HG02885 (cell line): Measurements from ENCODE around the gene GPR31.
"Not testable (repeated sequence)": the region's sequence is repeated elsewhere in the genome, so short reads cannot be mapped to it uniquely, and the experiment has no call there.

ENCODE experiments used
- ATAC-seq: cut with Tn5 transposase; IDR thresholded peaks from one replicate; pipeline ENCODE4 v1.9.1; 2021; ENCODE audit warnings: mild to moderate bottlenecking; ENCODE audit not compliant: unreplicated experiment, poor library complexity

The GPR31 gene, protein sequence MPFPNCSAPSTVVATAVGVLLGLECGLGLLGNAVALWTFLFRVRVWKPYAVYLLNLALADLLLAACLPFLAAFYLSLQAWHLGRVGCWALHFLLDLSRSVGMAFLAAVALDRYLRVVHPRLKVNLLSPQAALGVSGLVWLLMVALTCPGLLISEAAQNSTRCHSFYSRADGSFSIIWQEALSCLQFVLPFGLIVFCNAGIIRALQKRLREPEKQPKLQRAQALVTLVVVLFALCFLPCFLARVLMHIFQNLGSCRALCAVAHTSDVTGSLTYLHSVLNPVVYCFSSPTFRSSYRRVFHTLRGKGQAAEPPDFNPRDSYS

GRCh38 chr6:167157863-167158262 lies at the start of gene GPR31:
TSS of gene GPR31 (minus strand) at chr6:167157980. CDS start at chr6:167157831, 149 bp downstream.
- no peak for ATAC-seq

- ATAC-seq = no peak
Measured at GRCh38 chr6:167207527-167207926, 49.7 kb upstream of the GPR31 start.

GRCh38 chr6:167205316-167205715 lies 47.5 kb upstream of the GPR31 start:
- ATAC-seq = not testable (repeated sequence)

DNA sequence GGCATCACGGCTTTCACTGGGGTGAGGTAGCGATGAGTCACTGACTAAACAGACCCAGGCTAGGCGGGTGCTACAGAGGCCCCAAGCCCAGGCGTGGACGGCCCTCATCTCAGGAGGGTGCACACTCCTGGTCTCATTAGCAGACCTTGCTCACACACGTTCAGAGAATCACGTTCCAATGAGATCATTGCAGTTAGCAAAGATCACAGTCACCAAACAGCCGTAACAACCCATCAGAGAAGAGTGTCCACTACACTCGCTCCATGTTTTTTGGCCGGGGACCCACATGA lies 46.2 kb upstream of the GPR31 start:
- not testable (repeated sequence) for ATAC-seq

- not testable (repeated sequence) for ATAC-seq
Measured at GRCh38 chr6:167203261-167204058, 45.7 kb upstream of the GPR31 start.

GRCh38 chr6:167202613-167203012 lies 44.8 kb upstream of the GPR31 start:
- not testable (repeated sequence) for ATAC-seq

GRCh38 chr6:167200806-167201205 lies 43.0 kb upstream of the GPR31 start:
- ATAC-seq = no peak

- ATAC-seq = not testable (repeated sequence)
Measured at GRCh38 chr6:167195941-167196610, 38.3 kb upstream of the GPR31 start.

DNA sequence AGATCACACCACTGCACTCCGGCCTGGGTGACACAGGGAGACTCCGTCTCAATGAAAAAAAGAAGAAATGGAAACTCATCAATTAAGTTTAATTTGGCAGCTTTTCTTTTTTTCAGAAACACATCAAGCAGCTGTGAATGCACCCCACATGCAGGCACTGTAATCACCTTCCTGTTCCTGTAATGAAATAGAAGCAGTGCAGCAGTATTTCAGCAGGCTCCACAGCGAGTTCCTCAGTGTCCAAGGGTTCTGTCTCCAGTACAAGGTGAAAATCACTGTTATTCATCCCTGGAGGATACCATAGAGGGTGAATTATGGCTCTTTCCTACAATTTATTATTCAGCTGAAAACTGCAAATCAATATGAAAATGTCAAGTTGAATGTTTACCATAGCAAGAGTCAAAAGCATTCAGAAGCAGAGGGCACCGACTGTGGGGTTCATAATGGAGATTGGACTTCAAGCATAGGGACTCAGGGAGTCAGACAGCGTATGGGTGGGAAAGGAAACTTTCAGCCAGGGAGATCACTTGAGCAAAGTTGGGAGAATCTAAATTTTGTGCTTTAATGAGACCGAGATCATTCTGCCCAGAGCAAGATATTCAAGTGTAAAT lies 35.8 kb upstream of the GPR31 start:
- ATAC-seq = not testable (repeated sequence)

GRCh38 chr6:167191043-167191583 lies 33.3 kb upstream of the GPR31 start:
- not testable (repeated sequence) for ATAC-seq

GRCh38 chr6:167187275-167187674 lies 29.5 kb upstream of the GPR31 start:
- not testable (repeated sequence) for ATAC-seq

DNA sequence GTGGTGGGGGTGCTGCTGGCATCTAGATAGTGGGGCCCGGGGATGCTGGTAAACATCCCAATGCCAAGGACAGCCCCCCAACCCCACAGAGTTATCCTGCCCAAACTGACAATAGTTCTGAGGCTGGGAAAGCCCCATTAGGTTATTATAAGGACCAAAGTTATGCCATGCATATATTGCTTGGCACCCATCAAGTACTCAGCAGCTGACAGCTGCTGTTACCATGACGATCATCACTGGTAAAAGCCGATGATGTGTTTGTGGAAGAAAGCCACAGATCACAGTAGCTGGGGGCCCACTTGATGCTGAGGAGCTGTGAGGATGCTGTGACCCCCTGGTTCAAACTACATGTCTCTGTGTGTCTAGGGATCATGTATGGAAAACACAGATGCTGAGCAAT lies 27.3 kb upstream of the GPR31 start:
- ATAC-seq = not testable (repeated sequence)

DNA sequence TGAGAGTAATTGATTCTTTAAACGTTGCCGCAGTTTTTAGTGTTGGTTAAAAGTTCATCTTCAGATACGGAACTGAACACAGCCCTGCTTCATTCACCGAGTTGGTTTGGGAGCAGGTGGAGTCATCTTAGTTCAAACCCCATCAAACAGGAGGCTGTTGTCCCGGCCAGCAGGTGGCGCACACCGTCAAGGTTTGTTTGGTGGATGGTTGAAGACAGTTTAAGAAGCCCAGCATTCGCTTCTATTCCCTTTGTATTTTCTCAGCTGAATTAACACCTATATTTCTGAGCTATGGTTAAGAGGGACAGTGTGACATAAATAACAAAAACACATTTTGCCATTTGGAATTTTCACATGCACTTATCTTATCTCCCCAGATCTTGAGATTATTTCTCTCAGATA lies 25.1 kb upstream of the GPR31 start:
- ATAC-seq = not testable (repeated sequence)

GRCh38 chr6:167181351-167181750 lies 23.6 kb upstream of the GPR31 start:
- not testable (repeated sequence) for ATAC-seq

DNA sequence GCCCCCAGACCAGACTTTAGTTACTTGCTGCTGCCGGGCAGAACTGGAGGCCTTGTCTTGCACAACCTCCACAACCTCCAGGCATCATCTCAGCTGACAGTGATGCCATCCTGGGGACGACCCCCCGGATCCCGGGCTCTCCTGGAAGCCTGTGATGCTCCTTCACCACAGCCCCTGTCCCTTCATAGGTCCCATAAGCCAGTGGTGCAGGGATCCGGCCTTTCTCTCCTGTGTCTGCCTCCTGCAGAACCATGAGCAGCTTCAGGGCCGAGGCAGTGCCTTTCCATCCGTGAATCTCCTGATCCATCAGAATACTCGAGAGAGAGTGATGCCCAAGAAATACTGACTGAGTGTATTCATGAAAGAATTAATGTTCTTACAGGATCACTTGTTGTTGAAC lies 22.3 kb upstream of the GPR31 start:
- not testable (repeated sequence) for ATAC-seq

DNA sequence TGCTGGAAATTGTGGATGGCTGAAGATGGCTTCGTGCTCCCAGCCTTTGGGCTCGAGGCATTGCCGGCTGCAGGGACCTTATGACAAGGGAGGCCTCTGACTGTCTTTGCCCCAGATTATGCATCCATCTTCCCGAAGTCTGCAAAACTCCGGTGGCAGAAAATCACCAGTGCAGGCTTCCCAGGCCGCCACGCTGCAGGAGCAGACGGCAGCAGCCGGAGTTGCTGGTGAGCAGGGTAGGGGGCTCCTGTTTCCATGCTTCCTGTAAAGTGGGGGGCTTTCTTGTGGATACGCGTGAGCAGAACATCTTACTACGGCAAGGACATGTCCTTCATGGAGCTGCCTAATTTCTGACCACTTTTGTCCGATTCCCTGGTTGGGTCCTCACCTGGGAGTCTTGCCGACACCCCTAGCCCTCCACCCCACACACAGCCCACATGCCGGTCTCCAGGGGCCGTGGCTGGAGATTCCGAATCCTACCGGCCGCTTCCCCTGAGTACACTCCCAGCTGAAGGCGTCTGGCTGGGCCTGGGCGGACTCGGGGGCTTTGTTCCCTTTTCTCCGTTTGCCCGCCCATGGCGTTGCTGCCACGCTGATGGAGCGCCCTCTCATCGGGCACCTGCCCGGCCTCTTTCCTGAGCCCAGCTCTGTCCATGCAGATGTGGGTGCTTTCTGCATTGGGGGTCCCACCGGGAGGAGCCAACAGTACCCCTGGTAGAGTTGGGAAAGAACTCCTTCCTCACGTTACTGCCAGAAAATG lies 21.3 kb upstream of the GPR31 start:
- not testable (repeated sequence) for ATAC-seq

- ATAC-seq = not testable (repeated sequence)
Measured at GRCh38 chr6:167177271-167177670, 19.5 kb upstream of the GPR31 start.

DNA sequence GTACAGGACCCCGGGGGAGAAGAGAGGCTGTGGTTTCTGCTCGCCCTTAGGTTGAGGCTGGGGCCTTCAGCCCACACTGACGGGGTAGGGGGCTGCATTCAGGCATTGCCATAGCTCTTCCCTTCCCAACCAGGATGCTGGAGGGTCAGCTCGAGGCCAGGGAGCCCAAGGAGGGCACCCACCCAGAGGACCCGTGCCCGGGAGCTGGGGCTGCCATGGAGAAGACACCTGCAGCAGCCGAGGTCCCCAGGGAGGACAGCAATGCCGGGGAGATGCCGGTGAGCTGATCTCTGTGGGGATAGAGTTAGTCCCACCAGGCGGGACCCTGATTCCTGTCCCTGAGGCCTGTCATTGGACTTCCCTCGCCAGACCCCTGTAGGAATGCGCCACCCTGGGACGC lies 14.2 kb upstream of the GPR31 start:
- not testable (repeated sequence) for ATAC-seq

GRCh38 chr6:167171300-167171699 lies 13.5 kb upstream of the GPR31 start:
- not testable (repeated sequence) for ATAC-seq

GRCh38 chr6:167169867-167170266 lies 12.1 kb upstream of the GPR31 start:
- ATAC-seq = not testable (repeated sequence)
